ENCODE measurements around the gene CCDC80. TPM values are rescaled to one million over a fixed set of nuclear protein-coding genes. Genes with fewer than 3 reads are reported as not detected.

The CCDC80 gene
- total and polyA plus RNA-seq, 9 of the 15 experiments (the other 6 are each of a cell fraction or from before 2014, with no cell fraction given), result 0.17 to 2.0 (median 1.1) TPM

- TF ChIP-seq TAF1 (IDR thresholded peaks at IDR 0.05; ENCODE audit: control insufficient read depth, extremely low read depth, insufficient read depth, low read length, severe bottlenecking), result no peak
- TF ChIP-seq PML (IDR thresholded peaks at IDR 0.05; ENCODE audit: low read length), result no peak
- no peak for TF ChIP-seq HOXB6 (CRISPR knock-in tag; IDR thresholded peaks at IDR 0.05; ENCODE audit: borderline replicate concordance)
These were observed 9.5 kb upstream of the CCDC80 start (continued) for GRCh38 chr3:112650482-112650881.

GRCh38 chr3:112649478-112649735 is 8.5 kb upstream of the CCDC80 start:
- Histone ChIP-seq H3K4me2 (ENCODE audit: insufficient read depth, low read length) (no peak overlapping the region), H3K36me3 (ENCODE audit: control insufficient read depth, insufficient read depth, low read length) (no peaks in the 10 kb centered on the region), H2AFZ (ENCODE audit: low read depth, low read length) (no peak overlapping the region), H3K9me1 (ENCODE audit: control insufficient read depth, insufficient read depth, low read length) (no peaks in the 10 kb centered on the region), H3K4me1 (replicated peaks in 1 of 2; ENCODE audit: control insufficient read depth in 2 of 2, insufficient read depth in 2 of 2, low read length in 2 of 2) (peaks cover 0 to 2% of the 10 kb centered on the region in 2 experiments; a peak in 1 of 5 replicates), H4K20me1 (replicated peaks; ENCODE audit: control insufficient read depth, insufficient read depth, low read length) (no peaks in the 10 kb centered on the region), H3K27me3 (ENCODE audit: control insufficient read depth in 2 of 2, insufficient read depth in 2 of 2, low read length in 2 of 2) (no peaks in the 10 kb centered on the region), H3K27ac (ENCODE audit: extremely low read depth, low read depth, low read length) (no peak overlapping the region), H3K4me3 (no peak overlapping the region), H3K79me2 (ENCODE audit: control insufficient read depth, insufficient read depth, low read length) (no peaks in the 10 kb centered on the region), H3K9me3 (replicated peaks; ENCODE audit: control insufficient read depth, insufficient read depth, low read depth, low read length) (no peaks in the 10 kb centered on the region), H3K9ac (ENCODE audit: insufficient read depth in 1 of 2, low read depth in 2 of 2, low read length in 2 of 2) (no peak overlapping the region)
- no peak for ATAC-seq
- no peak for DNase-seq (ENCODE audit: extremely low read depth in 1 of 4, low spot score in 3 of 4)
- POLR2A ChIA-PET, result no interaction called here
- no peak for FAIRE-seq
- WGBS (ENCODE audit: insufficient coverage, low coverage, missing lambda C conversion rate), result 13% methylated on average over 1 of the region's 1 CpG
- in situ Hi-C loops (cut with MboI), result loop anchor here (10.0 to 25.0 kb wide), 3 partner anchors 85 to 613 kb away; no protein-coding TSS in a partner anchor
- CTCF ChIA-PET (ENCODE audit: low intra/inter-chr PET ratio), result no interaction called here
- BruUV-seq (replicated peaks), result no TSS peak
- no peak for TF ChIP-seq TBL1XR1 (IDR thresholded peaks at IDR 0.05; ENCODE audit: low read length in 2 of 2)
- TF ChIP-seq GTF2B (IDR thresholded peaks at IDR 0.05; ENCODE audit: extremely low read depth, insufficient read length), result no peak
- TF ChIP-seq MYBL2 (IDR thresholded peaks at IDR 0.05; ENCODE audit: low read depth), result no peak
- no peak for TF ChIP-seq MYBL2 (CRISPR knock-in tag; IDR thresholded peaks at IDR 0.05; ENCODE audit: borderline replicate concordance)
- no peak for TF ChIP-seq ZNF764 (CRISPR knock-in tag; IDR thresholded peaks at IDR 0.05; ENCODE audit: low read depth)
- no peak for TF ChIP-seq ADNP (tag; IDR thresholded peaks at IDR 0.05)
- TF ChIP-seq GTF2A2 (tag; IDR thresholded peaks at IDR 0.05), result no peak
- TF ChIP-seq THAP12 (CRISPR knock-in tag; IDR thresholded peaks at IDR 0.05), result no peak
- no peak for TF ChIP-seq ZC3H8 (IDR thresholded peaks at IDR 0.05)
- no peak for TF ChIP-seq MECOM (CRISPR knock-in tag; IDR thresholded peaks at IDR 0.05)
- no peak for TF ChIP-seq CBX3 (IDR thresholded peaks at IDR 0.05; ENCODE audit: borderline replicate concordance in 1 of 2, low read length in 2 of 2)
- TF ChIP-seq ZNF512 (tag; IDR thresholded peaks at IDR 0.05), result no peak
- no peak for TF ChIP-seq CBFB (CRISPR knock-in tag; IDR thresholded peaks at IDR 0.05)
- TF ChIP-seq RB1 (IDR thresholded peaks at IDR 0.05; ENCODE audit: low read depth), result no peak
- intact Hi-C loops (cut with micrococcal nuclease), result loop anchor here (10.0 kb wide), 1 partner anchor 45 kb away; no protein-coding TSS in a partner anchor

Measured in K562 (cell line).